Activated T-helper 9 cell treated with anti-CD3 and anti-CD28 coated beads, Interleukin-2, amount 50 U/mL, for 16 hours (primary cell): Measurements from ENCODE around the gene RPL35A.
"Not testable (repeated sequence)": the region's sequence is repeated elsewhere in the genome, so short reads cannot be mapped to it uniquely, and the experiment has no call there.

ENCODE experiments used
- DNase-seq: peaks from one replicate; pipeline ENCODE4 v3.0.0-alpha.2; 2020; ENCODE audit warnings: low read depth

RPL35A gene

DNA sequence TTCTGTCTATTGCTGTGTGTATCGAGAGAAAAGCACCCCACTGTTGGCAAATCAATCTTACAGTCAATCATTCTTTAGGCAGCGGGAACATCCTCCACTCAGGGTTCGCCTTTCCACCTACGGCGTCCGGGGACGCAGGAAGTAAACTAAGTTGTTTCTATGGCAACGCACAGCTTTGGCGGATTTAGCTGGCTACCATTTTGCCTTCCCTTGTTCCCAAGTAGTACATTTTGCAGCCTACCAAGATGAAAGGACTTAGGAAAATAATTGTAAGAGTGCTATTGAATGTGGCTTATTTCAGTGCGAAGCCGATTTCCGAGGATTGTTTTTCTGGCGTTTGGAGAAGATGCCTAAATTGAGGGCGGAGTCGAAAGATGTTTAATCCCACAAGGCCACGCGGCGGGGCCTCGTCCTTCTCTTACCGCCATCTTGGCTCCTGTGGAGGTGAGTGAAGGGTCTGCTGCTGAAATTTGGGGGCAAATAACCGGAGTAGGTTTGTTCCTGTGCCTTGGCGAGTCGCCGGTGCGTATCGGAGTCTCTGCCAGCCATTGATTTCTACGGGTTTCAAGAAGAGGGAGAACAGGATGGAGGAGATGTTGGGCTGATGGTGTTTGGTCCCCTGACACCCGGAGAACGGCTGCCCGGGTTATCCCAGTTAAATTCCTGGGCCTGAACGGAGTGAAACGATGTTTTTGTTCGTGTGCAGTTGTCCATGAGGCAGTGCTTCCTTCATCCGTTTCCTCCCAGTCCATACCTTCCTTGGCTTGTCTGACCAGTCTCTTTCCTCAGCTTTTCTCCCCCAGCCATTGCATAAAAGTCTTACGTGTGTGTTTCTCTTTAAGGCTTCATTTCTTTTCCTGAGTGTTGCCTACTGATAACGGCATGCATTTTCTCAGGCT lies at the start of gene RPL35A:
TSS of gene RPL35A (plus strand) at position 413 of the 899 bp plus-strand sequence. CDS start 778 bp downstream, outside the sequence.
- peak; percentile 72 for DNase-seq

DNA sequence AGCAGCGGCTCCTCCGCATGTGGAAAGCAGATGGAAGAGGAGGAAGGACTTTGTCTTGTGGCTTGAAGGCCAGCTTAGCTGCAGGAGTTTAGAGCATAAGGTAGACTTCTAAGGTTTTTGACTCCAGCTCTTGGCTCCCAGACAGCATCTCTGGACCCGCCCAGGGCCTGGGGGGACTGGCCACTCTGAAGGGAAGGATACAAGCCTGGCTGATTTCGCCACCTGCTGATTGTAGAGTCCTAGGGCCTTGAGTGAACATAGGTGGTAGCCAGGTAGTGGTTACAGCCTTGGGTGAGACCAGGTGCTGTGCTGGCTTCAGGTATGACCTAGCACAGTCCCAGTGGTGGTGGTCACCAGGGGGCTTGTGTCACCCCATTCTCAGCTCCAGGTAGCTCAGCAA lies 48.4 kb upstream of the RPL35A start:
- DNase-seq = no peak

DNA sequence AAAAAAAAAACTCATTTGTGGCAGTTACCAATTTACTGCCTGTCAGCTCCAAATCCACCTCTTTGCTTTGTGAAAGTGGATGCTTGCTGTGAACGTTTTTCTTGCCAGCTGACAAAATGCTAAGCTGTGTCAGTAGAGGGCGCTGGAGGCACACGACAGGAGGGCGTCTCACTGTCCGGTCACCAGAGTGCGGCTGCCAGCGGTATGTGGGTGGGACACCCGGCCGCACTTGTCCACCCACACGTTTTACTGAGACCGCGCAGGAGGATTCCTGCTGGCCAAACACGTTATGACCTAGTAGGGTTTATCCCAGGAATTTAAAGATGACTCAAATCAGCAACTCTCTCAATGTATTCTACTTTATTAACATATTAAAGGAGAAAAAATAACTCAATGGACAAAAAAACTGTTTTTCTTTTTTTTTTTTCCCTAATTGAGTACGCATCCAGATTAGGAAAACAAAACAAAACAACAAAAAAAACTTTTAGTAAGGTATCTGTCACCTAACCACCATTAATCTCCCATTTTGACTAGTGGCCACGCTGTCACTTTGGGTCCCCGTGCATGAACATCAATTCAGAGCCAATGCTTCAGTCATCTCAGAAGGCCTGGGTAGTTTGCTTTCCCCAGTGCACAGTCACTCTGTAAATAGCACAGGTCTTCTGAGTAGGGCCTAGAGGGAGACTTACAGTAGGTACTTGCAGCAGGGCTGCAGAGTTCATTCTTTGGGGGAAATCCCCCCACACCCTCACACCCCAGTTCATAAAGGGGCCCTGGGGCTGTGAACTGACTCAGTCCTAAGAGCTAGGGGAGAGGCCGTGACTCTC lies 43.8 kb upstream of the RPL35A start:
- DNase-seq = peak; percentile 65

DNA sequence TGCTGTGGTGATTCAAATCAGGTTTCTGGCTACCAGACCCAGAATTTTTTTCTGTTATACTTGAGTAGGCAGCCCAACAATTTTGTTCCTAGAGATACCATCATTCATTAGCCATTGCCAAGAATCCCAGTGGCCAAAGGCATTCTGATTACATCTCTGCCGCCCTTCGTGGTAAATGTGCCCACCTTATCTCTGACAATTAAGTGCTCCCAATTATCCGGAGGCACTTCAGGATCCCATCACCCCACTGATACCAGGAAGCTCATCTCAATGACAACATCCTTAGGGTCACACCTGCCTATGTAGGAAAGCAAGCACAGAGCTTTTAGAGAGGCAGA lies 43.2 kb upstream of the RPL35A start:
- DNase-seq = no peak

DNA sequence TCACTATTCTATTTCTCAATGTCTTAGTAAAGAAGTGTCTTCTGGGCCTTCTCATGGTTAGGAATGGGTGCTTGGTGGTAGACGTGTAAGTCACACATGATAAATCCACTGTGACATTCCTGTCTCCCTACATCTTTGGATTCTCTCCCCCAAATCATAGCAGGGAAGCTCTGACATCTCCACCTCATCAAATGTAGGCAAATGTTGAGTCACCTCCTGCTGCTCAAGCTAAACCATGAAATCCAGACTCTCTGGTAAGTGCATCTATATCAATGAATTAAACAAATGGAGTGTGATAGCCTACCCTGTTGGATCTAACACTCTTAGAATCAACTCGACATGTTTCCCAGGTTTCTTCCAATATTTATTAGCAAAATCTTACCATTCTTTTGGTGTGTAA lies 42.8 kb upstream of the RPL35A start:
- no peak for DNase-seq

DNA sequence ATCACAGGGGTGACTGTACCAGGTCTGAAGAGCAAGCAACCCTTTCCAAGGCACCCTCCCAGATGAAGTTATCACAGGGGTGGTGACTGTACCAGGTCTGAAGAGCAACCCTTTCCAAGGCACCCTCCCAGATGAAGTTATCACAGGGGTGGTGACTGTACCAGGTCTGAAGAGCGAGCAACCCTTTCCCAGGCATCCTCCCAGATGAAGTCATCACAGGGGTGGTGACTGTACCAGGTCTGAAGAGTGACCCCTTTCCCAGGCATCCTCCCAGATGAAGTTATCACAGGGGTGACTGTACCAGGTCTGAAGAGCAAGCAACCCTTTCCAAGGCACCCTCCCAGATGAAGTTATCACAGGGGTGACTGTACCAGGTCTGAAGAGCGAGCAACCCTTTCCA lies 41.4 kb upstream of the RPL35A start:
- DNase-seq = not testable (repeated sequence)

DNA sequence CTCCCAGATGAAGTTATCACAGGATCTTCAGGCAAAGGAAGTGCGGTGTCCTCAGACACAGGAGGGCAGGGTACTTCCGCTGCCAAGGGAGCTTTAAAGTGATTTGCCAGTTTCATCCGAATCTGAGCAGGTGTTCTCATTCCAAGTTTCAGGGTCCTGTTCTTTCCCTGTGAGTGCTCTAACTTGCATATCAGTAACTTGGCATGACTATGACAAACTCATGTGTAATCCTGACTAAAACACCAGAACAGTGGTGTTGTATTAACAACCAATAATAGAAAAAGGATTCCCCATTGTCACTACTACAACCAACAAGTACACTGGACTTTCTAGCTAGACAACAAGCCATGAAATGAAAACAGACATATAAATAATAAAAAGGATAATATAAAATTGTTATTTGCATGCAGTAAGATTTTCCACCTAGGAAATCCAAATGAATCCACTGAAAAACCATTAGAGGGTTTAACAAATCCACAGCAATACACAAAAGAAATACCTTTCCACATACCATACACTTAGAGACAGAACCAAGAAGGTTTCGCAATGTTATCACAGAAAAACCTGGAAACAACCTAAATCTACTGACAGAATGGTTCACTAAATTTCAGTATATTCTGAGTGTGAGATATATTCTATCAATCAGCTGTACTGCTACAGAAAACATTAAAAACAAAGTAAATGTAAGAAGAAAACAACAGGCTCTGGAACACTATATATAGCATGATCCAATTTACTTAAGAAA lies 40.9 kb upstream of the RPL35A start:
- DNase-seq = no peak

DNA sequence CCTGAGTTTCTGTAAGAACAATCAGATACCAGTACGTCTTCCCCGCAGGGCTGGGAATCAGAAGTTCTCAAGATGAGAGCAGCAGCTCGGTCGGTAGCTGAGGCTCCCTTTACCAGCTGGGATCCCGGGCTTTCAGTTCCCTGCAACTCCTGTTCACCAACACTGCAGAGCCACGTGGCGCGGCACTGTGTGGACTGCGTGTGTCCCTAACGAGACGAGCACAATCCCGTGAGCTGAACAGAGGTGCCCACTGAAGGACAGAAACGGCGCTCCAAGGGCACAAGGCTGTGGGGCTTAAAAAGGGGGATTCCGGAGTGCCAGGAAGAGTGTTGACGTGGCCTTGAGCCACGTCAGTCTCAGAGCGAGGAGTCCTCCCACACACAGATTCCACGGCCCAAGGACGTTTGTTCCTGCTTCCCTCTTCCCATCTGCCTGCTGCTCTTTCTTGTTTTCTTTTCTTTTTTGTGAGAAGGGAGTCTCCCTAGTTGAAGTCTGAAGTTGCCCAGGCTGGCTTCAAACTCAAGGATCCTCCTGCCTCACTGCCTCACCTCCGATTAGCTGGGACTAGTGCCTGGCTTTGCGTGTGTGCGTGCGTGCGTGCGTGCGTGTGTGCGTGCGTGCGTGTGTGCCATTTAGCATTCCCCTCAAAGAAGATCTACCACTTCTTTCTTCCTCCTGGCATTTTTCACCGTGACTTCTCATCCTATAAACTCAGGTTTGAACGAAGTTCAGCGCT lies 37.1 kb upstream of the RPL35A start:
- DNase-seq = no peak

DNA sequence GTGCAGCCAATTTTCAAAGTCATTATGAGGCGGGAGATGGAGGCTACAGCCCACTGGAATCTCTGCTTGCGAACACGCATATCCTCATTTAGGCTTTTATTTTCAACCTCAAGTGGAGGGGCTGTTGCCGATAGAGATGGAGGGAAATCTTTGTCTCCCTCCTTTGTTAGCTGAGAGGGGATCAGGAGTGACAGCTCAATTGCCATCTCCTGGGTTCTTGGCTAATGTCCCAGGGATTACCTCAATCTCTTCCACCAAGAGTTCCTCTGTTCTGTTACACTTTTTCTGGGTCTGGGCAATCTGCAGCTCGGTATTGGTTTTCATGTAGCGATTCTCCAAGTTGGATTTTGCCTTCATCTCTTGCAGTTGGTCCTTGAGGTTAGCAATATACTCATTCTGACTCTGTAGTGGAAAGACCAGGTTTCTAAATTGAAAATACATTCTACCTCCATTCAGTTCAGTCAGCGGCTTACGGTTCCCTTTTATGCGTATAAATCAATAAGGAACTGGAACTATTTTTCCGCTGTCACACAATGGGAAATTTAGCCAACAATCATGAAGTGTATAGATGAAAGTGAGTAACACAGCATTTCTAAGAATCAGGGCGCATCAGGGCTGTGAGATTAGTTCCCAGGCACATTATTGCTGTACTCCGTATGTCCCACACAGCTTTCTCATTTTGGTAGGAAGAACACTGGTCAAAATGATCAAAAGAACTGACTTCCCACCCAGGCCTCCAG lies 36.2 kb upstream of the RPL35A start:
- DNase-seq = no peak

DNA sequence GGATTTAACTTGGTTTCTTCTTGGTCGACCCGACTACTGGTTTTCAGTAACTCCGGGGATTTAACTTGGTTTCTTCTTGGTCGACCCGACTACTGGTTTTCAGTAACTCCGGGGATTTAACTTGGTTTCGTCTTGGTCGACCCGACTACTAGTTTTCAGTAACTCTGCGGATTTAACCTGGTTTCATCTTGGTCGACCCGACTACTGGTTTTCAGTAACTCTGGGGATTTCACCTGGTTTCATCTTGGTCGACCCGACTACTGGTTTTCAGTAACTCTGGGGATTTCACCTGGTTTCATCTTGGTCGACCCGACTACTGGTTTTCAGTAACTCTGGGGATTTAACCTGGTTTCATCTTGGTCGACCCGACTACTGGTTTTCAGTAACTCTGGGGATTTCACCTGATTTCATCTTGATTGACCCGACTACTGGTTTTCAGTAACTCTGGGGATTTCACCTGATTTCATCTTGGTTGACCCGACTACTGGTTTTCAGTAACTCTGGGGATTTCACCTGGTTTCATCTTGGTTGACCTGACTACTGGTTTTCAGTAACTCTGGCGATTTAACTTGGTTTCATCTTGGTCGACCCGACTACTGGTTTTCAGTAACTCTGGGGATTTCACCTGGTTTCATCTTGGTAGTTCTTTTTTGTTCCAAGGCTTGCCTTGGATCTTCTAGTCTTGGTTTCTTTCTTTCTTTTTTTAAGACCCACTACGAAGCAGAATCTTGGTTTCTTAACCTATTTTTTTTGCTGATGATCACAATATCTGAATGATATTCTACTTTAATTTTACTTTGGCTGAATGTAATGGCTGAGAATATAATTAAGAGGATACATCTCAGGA lies 28.3 kb upstream of the RPL35A start:
- DNase-seq = not testable (repeated sequence)

DNA sequence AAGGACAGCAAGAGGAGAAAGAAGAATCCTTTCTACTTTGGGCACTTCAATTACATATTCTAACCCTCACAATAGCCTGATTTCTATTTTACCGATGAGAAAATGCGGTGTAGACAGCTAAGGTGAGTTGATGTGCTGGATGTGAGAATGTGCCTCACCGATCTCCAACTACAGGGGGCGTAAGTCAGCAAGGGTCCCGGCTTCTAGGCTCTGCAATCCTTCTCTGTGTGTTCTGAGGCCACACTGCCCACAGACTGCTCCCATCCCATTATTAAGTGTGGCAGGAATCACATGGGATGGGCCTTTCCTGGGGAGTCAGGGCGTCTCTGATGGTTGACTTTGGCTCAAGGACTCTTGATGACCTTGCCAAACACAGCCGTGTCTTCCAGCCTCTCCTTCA lies 23.6 kb upstream of the RPL35A start:
- DNase-seq = no peak

DNA sequence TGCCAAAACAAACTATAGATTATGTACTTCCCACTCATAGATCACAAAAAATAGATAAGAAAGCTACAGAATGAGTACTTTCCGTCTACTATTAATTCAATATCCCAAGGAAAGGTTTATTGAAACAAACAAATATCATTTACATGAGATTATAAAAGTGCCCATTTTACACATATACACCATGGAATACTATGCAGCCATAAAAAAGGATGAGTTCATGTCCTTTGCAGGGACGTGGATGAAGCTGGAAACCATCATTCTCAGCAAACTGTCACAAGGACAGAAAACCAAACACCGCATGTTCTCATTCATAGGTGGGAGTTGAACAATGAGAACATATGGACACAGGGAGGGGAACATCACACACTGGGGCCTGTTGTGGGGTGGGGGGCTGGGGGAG lies 22.4 kb upstream of the RPL35A start:
- not testable (repeated sequence) for DNase-seq

DNA sequence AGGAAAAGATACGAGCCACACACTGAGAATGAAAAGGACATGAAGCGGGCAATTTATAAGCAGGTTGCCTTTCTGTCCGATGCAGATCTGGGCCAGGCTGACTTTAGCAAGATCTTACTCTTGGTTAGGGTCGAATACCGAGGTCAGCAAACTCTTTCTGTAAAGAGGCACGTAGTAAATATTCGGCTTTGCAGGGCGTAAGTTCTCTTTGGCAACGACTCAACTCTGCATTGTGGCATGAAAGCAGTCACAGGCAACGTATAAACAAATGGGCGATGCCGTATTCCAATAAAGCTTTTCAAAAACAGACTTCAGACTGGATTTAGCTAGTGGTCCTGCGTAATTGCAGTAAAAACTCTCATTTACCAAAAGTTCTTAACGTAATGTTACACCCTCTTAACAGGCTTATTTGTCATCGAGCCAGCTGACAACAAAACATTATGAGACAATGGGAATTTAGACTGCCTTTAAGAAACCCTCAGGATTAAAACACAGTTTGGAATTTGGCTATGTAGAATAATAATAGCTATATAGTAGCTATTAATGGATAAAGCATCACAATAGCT lies 13.1 kb upstream of the RPL35A start:
- no peak for DNase-seq

DNA sequence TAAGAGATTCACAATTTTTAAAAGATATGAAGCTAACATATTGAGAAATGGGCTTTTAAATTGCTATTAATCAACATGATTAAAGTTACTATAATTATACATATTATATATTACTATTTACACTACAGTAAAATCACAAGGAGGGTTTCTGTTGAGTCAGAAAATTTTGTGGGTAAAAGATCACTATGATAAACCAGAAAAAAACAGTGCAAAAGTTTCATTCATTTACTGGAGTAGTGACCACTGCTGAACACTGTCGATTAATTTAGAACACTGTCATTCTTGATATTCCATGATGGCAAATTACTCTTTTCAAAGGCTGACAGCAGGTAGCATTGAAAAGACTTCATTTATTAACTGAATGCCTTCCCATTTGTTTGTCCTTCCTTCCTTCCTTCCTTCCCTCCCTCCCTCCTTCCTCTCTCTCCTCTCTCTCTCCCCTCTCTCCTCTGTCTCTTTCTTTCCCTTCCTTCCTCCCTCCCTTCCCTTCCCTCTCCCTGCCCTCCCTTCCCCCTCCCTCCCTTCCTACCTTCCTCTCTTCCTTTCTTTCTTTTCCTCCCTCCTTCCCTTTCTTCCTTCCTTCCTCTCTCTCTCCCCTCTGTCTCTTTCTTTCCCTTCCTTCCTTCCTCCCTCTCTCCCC lies 9.1 kb upstream of the RPL35A start:
- DNase-seq = no peak

DNA sequence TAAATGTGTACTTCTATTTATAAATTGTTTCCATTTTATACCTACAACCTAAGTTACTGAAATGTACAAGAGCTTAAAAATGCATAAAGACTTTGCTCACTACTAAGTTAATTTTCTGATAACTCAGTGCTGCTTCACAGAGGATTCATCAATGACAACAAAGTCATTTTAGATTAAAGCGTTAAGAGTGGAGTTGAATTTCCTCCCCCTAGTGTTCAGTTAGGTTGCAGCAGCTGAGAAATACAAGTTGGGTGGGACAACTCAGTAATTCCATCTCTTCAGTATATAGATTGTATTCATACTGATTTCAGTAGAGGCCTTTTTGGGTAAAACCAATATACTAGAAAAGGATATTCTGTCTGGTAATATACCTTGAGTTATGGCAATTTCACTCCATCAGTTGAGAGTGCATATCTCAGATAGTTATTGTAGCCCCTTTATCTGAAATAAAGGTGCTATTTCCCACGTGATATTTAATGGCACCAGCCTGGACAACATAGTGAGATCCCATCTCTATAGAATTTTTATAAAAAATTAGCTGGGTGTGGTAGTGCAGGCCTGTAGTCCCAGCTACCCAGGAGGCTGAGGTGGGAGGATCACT lies 6.9 kb upstream of the RPL35A start:
- DNase-seq = no peak

DNA sequence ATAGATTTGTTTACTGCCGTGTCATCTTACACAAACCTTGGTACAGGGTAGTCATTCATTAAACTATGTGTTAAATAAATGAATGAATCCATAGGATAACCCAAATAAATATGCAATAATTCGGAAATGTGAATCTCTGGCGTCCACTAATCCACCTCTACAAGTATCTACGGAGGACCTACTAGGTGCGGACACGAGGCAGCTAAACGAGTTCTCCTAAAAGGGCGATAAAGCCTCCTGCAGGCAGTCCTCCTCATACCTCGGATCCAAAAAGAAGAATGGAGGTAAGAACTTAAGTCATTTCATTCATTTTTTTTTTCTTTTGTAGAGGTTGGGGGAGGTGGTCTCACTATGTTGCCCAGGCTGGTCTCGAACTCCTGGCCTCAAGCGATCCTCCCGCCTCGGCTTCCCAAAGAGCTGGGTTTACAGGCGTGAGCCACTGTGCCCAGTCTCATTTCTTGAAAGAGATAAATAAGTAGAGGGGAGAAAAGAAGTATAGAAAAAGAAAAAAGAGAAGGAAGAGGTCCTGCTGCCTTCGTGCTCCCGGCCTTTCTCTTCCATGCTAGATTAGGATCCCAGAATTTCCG lies 706 bp upstream of the RPL35A start:
- DNase-seq = no peak

DNA sequence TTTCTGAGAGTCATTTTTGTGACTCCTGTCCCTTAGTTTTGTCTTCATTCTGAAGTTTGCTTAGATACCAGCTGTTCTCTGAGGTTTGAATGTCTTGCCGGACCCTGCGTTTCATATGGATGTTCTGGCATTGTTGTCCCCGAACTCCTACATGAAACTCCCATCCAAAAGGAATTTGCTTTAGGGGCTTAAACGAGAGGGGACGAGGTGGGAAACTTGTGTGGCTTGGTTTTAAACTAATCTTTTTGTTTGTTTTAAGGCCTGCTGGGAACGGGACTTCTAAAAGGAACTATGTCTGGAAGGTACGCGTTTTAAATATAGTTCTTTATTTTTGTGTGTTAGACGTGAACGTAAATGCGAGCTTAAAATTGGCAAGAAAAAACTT lies 679 bp downstream of the RPL35A start:
- no peak for DNase-seq

DNA sequence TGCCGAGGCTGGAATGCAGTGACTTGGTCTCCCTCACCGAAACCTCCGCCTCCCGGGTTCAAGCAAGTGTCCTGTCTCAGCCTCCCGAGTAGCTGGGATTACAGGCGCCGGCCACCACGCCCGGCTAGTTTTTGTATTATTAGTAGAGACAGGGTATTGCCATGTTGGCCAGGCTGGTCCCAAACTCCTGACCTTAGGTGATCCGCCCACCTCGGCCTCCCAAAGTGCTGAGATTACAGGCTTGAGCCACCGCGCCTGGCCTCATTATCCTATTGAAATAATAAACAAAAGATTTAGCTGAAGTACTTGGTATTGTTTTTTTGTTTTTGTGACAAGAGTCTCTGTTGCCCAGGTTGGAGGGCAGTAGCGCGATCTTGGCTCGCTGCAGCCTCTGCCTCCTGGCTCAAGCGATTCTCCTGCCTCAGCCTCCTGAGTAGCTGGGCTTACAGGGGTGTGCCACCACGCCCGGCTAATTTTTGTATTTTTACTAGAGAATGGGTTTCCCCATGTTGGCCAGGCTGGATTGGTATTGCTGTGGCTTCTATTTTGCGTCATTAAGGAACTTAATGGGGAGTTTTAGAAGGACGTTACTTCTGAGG lies 1.5 kb downstream of the RPL35A start:
- no peak for DNase-seq
